Right lung (tissue), 5 donors: ENCODE results near the gene ULK1. TPM values are rescaled to one million over a fixed set of nuclear protein-coding genes. Genes with fewer than 3 reads are reported as not detected.
"Not testable (repeated sequence)": the region's sequence is repeated elsewhere in the genome, so short reads cannot be mapped to it uniquely, and the experiment has no call there.

Source experiments
- DNase-seq, 2 donors: peaks; one replicate each; pipeline ENCODE4 v3.0.0-alpha.2; 2013
- polyA plus RNA-seq, 5 donors: library from polyadenylated mRNA; unstranded; fragments of 120-200 nt; gene quantifications; one replicate each; pipeline versions ENCODE4 v1.2.1 to v1.2.3, GENCODE V29; 2013; ENCODE audit warnings: inconsistent platforms in 1 of 5, low replicate concordance in 1 of 5; ENCODE audit not compliant: insufficient read length in 5 of 5, insufficient read depth in 1 of 5

ULK1 gene
- polyA plus RNA-seq, 5 donors: 19.8 to 37.8 (median 27.7) TPM

DNA sequence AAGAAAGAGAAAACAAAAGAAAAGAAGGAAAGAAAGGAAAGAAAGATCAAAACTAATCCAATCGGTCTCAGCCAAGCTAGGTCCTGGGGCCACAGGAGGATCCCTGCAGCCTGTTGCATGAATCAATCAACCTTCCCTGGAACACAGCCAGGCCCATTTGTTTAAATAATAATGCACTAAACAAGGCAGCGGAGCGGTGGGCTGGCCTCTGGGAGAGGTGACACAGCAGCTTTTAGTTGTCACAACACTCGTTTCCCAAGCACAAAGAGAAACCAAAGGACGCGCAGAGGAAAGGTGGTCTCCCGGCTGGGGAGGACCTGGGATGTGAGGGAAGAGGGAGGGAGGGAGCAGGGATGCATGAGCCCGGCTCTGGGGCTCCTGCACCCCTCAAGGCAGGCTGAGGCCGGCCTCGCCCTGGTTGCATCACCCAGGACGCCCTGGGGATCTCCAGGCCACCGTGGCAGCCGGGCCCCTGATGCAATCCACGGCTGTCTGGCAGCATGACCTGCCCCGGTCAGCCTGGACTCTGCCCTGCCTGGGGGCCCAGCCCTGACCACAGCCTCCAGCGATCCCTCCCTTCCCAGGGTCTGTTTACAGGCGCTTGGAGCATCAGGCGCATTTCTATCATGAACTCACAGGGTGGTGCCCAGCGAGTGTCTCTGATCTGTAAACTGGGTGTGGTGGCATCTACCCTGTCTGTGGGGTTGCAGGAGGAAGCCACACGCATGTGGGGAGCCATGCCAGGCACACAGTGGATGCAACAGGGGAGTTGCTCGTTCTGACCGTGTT, 33.8 kb upstream of the ULK1 start:
- peak in 1 of 2 donors; percentile 24 for DNase-seq

DNA sequence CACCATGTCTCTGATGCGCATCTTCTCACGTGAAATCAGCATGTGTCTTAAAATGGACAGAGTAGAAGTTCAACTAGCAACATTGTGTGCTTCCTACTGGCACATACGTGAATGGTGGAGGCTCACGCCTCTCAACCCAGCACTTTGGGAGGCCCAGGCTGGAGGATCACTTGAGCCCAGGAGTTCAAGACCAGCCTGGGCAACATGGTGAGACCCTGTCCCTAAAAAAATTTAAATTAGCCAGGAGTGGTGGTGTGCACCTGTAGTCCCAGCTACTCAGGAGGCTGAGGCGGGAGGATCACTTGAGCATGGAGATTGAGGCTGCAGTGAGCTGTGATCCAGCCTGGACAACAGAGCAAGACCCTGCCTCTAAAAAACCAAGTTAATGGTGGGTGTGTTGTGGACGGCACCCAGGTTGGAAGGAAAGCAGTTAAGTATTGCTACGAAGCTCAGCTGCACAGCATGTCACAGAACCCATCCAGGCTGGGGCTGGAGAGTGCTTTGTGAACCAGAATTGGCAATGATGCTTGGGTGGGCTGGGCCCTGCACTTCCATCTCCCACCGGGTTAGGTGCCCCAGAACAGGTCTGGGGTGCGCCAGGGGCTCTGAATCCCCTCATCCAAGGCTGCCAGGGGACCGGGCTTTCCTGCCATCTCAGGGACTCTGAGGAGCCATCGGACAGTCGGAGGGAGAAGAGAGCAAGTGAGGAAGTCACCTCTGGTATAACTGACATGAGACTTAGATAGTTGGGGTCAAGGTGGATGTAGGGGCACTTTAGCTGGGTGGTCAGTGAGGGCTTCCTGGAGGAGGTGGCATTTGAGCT, 33.0 kb upstream of the ULK1 start:
- DNase-seq: no peak

DNA sequence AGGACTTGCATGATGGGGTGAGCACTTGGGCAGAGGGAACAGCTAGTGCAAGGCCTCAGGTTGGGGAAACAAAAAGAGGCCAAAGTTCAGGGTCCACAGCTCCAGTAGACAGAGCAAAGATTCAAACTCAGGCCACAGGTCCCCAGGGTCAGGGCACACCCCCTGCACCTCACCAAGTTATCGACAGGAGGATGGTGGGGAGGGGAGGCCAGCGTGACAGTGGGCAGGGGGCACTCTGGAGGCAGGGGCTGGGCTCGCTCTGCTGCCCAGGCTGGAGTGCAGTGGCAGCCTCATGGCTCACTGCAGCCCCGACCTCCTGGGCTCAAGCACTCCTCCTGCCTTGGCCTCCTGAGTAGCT, 32.4 kb upstream of the ULK1 start:
- no peak for DNase-seq

DNA sequence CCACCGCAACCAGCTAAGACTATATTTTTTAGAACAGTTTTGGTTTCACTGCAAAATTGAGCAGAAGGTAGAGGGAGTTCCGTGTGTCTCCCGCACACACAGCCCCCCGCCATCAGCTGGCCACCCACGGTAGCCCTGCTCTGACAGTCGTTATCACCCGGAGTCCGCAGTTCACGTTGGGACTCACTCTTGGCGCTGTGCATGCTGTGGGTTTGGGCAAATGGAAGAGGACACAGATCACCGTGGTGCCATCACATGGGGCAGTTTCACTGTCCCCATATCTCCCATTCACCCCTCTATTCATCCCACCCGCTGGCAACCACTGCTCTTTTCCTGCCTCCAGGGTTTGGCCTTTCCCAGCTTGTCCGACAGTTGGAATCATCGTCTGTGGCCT, 31.8 kb upstream of the ULK1 start:
- DNase-seq: no peak

DNA sequence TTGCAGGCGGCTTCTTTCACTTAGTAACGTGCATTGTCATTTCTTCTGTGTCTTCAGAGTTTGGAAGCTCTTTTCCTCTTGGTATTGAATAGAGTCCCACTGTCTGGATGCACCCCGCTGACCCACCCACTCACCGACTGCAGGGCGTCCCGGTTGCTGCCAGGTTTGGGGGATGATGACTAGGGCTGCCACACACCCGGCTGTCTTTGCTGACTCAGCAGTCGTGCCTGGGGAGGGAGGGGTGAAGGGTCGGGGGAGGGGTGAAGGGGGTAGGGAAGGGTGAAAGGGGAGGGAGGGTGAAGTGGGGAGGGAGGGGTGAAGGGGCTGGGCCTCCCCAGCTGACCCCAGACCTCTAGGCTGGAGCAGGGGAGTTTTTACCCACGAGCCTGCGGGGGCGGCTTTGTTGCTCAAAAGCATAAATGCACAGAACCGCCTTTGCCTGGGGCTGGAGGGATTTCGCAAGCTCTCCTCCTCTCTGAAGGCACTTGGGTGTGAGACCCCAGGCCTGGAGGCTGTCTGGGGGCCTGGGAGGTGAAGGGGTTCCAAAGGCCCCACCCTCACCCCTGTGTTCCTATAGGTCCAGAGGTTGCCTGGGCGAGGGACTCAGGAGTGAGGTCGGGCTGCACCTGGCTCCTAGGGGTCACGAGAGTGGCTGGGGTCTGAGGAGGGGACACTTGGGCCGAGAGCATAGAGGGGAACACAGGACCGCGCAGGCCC, 31.3 kb upstream of the ULK1 start:
- DNase-seq: no peak

DNA sequence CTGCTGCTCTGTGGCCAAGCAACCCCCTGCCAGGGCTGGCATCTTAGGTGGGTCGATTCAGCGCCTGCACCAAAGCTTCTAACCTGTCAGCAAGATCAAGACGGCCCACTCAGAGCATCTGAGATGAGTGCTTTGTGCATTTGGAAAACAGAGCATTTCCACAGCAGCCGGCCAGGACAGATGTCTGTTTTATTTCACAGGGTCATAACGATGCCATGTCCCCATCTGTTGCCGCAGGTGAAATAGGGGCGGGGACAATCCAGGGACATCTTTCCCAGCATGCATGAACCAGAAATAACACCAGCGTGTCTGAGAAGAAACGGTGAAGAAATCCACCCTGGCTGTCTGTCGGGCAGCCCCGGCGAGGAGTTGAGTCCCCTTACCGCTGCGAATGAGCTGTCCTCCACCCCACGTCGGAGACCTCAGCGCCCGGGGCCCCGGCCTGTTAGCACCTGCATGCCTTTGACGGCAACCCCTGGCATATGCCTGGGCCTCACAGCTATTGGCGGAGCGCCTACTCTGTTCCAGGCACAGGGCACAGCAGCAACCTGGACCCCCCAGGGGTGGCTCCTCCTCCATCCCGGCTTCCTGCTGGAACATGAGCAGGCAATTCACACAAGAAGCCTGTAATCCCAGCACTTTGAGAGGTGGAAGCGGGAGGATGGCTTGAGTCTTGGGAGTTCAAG, 30.6 kb upstream of the ULK1 start:
- DNase-seq: no peak

DNA sequence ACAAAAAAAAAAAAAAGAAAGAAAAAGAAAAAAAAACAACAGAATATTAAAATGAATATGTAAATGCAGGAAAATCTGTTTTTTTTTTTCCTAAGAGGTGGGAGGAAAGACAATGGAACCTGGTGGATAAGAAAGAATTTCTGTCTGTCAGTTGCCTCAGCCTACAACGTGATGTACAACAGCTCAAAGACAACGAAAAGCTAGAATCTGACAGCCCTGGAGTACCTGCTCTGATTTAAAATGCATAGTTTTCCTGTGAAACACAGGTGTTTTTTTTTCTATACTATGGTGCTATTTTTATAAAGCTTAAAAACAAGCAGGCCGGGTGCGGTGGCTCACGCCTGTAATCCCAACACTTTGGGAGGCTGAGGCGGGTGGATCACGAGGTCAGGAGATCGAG, 30.0 kb upstream of the ULK1 start:
- no peak for DNase-seq

DNA sequence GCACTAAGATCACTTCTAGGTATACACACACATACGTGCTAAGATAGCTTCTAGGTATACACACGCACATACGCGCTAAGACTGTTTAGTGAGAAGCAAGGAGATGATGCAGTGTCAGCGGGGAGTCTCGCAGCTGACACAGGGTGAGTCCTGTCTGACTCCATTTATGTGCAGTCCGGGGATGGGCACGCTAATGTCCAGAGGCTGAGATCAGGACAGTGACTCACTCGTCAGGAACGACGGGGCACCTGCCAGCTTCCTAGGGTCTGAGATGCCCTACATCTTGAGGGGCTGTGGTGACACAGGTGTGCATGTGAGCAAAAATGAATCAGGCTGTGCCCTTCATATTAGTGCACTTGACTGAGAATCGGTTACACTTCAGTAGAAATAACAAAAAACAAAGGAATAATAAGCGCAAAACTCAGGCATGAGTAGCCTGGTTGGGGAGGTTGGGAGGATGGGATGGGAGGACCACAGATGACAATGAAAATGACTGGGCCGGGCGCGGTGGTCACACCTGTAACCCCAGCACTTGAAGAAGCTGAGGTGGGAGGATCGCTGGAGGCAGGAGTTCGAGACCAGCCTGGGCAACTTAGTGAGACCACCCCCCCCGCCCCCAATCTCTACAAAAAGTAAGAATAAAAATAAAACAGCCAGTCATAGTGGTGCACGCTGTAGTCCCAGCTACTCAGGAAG, 29.1 kb upstream of the ULK1 start:
- no peak for DNase-seq

DNA sequence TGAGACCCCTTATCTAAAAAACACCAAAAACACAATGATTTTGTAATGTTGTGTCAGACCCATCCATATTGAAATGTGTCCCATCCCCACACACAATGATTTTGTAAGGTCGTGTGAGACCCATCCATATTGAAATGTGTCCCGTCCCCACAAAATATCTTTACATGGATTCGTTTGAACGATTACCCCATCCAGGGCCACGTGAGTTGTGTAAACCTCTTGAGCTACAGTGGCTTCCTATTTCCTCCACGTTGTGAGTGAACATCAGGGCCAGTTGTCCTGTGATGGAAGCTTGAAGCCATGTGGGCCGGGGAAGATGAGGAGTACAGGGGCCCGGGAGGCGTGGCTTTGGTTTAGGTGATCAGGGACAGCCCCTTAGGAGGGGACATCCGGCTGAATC, 27.0 kb upstream of the ULK1 start:
- no peak for DNase-seq

DNA sequence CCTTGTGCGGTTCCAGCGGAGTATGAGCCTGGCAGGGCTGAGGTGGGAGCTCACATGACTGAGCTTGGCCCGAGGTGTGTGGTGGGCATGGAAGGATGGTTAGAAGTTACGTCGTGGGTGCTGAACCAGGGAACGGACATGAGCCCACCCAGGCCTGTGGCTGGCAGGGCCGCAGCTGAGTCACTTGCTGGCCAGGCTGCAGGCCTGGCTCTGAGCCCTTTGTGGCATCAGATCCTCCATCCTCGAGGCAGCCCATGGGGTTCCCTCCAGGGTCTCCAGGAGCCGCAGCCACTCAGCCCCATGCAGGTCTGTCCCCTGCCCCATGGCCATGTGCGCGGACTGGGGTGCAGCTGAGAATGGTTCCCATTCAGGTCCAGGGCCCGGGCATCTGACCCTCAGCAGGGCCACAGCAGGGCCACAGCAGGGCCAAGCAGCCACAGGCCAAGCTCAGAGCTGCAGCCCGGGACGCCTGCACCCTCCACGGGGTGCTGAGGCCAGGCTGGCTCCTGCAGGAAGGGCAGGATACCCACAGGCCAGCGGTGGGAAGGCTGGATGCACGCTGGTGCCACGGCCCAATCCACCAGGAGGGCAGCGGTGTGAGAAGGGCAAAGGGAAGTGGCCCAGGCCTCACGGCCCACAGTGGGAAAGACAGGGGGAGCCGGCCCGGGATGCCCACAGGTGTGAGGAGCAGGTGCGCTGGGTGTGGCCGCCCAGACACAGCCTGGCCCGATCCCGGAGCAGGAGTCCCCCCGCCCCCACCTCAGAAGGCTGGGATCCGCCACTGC, 26.3 kb upstream of the ULK1 start:
- DNase-seq: no peak

DNA sequence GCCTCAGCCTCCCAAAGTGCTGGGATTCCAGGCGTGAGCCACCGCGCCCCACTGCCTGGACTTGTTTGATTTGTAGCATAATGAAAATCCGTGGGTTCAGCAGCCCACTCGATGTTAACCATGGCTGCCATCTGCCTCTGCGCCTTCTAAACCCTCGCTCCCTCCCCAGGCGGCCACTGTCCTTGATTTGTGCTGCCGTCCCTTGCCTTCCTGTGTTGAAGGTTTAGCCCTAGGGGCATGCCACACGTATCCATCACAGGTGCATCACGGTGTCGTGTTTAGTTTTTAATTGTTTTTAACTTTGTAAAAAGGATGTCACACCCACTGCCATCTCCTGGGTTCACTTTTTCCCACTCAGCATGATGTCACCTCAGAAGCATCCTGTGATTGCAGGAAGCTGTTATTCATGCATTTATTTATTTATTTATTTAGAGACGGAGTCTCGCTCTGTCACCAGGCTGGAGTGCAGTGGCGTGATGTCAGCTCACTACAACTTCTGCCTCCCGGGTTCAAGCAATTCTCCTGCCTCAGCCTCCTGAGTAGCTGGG, 24.5 kb upstream of the ULK1 start:
- DNase-seq: no peak

DNA sequence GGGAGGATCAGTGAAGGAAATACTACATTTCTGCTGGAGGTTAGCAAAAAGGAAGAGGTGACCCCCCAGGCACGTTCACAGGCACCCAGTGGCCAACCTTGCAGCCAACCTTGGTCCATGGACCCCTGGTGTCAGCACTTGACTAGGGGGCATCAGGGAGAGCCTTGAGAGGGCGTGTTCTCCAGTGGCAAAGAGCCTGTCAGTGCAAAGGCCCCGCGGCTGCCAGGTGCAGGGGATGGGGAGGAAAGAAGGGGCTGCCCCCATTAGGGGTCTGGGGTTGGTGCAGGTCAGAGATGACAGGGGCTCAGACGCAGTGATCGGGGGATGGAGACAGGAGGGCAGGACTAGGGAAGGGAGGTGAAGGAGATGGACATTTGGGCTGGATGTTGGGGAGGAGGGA, 22.7 kb upstream of the ULK1 start:
- no peak for DNase-seq

DNA sequence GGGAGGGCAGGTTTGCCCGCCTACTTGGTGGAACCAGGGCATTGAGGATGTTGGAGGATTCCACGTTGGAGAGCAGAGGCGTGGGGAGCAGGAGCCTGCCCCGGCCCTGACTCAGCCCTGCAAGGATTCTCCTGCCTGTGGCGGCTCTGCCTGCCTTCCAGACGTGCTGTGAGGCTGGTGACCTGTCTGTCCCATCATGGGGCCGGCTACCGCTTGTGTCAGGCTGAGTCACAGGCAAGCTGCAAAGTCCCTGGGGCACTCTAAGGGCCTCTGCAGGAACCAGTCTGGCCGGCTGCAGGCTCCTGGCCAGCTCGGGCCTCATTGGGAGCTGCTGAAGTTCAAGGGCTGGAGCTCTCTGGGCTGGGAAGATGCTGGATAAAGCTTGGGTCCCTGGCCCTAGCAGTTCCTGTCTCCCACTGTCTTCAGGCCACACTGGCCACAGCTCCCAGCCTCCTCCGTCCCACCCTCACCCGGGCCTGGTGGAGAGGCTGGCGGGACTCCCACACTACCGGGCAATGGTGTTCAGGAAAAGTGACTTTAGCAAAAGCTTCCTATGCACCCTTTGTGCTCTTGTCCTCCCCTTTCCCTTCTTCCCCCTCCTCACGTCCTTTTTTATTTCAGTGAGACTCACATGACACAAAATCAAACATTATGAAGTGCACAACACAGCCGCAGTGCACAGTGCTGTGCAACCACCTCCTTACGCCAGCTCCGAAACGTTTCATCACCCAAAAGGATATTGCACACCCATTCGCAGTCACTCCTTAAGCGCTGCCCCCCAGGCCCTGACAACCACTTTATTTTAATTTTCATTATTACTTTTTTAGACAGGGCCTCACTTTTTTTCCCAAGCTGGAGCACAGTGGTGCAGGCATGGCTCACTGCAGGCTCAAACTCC, 22.0 kb upstream of the ULK1 start:
- no peak for DNase-seq

DNA sequence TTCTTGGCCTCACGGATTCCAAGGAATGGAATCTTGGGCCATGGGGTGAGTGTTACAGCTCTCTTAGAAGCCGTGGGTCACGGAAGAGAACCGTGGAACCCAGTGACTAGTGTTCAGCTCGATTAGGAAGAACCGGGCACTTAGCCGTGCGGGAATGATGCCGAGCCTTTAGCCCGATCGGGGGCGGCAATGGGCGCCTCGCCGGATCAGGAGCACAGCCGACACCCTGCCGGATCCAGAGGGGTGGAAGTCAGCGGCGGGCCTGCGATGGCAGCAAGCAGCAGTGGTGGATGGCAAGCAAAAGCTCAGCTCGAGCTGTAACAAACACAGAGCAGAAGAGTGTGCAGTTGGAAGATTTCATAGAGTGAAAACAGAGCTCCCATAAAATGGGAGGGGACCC, 21.1 kb upstream of the ULK1 start:
- no peak for DNase-seq

DNA sequence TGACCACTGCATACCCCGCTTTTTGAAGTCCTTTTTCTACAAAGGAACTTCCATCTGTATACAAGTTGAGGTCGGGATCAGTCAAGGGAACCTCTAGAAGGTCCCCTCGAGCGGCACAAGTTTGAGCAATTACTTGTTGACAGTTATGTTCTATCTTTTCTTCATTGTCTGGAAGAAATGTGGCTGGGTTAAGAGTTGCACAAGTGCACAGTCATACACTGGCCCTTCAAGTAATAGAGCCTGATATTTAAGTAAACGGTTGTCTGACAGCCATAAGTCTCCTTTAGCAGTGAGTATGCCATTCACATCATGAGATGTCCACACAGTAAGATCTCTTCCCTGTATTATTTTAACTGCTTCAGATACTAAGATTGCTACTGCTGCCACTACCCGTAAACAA, 19.4 kb upstream of the ULK1 start:
- not testable (repeated sequence) for DNase-seq

DNA sequence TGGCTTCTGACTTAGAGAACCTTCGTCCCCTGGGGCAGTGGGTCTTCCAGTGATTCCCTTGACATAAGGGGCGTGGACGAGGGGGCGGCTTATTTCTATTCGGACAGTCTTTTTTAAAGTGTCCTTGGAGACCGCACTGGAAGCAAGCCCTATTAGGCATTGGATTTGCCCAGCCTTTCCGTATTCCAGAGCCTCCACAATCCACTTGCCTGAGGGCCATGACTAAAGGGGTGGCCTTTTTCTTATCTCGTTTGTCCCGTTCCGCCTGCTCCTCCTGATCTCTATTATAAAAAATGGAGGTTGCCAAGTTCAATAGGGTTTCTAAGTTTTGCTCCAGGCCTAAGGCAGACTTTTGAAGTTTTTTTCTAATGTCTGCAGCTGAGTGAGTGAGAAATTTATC, 17.2 kb upstream of the ULK1 start:
- DNase-seq: not testable (repeated sequence)

DNA sequence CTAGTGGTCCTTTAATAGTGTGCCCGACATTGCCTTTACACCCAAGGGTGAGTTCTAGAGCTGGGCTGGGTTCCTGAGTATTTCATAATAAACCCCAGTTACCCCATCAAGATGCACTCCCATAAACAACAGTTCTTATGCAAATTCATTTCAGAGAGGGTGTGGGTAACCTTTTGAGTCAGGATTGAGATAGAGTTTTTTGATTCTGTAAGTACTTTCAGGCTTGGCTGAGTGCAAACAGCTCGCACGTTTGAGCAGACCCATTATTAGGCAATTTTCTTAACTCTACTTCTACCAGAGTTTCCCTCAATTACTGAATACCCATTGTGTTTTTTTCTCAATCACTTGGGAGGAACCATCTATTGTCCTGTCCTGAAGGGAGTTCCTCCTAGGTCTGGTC, 16.0 kb upstream of the ULK1 start:
- not testable (repeated sequence) for DNase-seq

DNA sequence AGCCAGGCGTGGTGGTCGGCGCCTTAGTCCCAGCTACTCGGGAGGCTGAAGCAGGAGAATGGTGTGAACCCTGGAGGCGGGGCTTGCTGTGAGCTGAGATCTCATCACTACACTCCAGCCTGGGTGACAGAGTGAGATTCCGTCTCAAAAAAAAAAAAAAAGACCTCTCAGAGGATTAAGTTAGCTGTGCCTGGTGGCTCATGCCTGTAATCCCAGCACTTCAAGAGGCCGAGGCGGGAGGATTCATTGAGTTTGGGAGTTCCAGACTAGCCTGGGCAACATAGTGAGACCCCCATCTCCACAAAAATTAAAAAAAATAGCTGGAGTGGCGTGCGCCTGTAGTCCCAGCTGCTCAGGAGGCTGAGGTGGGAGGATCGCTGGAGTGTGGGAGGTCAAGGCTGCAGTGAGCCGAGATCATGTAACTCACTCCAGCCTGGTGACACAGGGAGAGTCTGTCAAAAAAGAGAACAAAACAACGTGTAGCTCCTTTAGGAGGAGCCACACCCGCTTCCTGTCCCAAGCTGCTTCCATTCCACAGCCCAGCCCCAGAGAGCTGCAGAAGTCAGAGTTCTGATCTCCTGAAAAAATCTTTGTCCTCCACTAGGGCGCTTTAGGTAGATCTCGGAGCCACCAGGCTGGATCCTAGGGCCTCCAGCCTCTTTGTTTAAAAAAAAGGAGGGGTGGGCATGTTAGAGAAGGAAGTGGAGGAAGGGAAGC, 11.5 kb upstream of the ULK1 start:
- DNase-seq: no peak

DNA sequence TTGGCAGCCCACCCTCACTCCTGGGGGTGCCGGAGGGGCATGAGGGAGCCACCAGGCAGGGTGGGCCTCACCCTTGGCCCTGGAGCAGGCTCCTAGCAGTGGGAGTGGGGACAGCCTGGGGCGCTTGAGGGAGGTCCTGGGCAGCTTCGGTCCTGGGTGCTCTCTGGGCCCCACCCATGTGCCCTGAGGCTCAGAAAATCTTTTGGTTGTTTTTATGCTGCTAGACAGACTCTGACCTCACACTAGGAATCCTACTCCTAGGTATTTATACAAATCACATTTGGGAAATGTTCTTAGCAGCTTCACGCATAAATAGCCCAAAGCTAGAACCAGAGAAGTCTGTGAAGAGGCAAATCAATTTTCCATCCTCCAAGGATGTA, 10.9 kb upstream of the ULK1 start:
- DNase-seq: no peak
